ENCODE data around the gene GRIN2C.
"Not testable (repeated sequence)": the region's sequence is repeated elsewhere in the genome, so short reads cannot be mapped to it uniquely, and the experiment has no call there.

Gene GRIN2C

GRCh38 chr17:74859459-74860228 is at the start of gene GRIN2C:
Gene GRIN2C (minus strand): TSS chr17:74859885. CDS start chr17:74855092, 4,793 bp downstream.
- no peak for TF ChIP-seq ZNF274 (IDR thresholded peaks at IDR 0.05; ENCODE audit: low read depth, low read length)
- no peak within 1 kb of the TSS for H3K4me3 ChIP-seq (ENCODE audit: low read length)

GRCh38 chr17:74909097-74909496 is 49.4 kb upstream of the GRIN2C start:
- not testable (repeated sequence) for H3K4me3 ChIP-seq (ENCODE audit: low read length)

GRCh38 chr17:74907012-74907411 is 47.3 kb upstream of the GRIN2C start:
- H3K4me3 ChIP-seq (ENCODE audit: low read length): no peak overlapping the region
- no peak for TF ChIP-seq ZNF274 (IDR thresholded peaks at IDR 0.05; ENCODE audit: low read depth, low read length)

- H3K4me3 ChIP-seq (ENCODE audit: low read length): not testable (repeated sequence)
These were observed 46.6 kb upstream of the GRIN2C start for GRCh38 chr17:74906214-74906793.

- no peak for TF ChIP-seq ZNF274 (IDR thresholded peaks at IDR 0.05; ENCODE audit: low read depth, low read length)
- no peak overlapping the region for H3K4me3 ChIP-seq (ENCODE audit: low read length)
These were observed 45.2 kb upstream of the GRIN2C start for GRCh38 chr17:74904687-74905409.

- no peak overlapping the region for H3K4me3 ChIP-seq (ENCODE audit: low read length)
- no peak for TF ChIP-seq ZNF274 (IDR thresholded peaks at IDR 0.05; ENCODE audit: low read depth, low read length)
These were observed 44.0 kb upstream of the GRIN2C start for GRCh38 chr17:74903671-74904070.

- H3K4me3 ChIP-seq (ENCODE audit: low read length): no peak overlapping the region
- no peak for TF ChIP-seq ZNF274 (IDR thresholded peaks at IDR 0.05; ENCODE audit: low read depth, low read length)
These were observed 43.3 kb upstream of the GRIN2C start for GRCh38 chr17:74903034-74903433.

- H3K4me3 ChIP-seq (ENCODE audit: low read length): no peak overlapping the region
- TF ChIP-seq ZNF274 (IDR thresholded peaks at IDR 0.05; ENCODE audit: low read depth, low read length): no peak
These were observed 41.9 kb upstream of the GRIN2C start for GRCh38 chr17:74901353-74902135.

GRCh38 chr17:74900208-74900607 is 40.5 kb upstream of the GRIN2C start:
- no peak for TF ChIP-seq ZNF274 (IDR thresholded peaks at IDR 0.05; ENCODE audit: low read depth, low read length)
- H3K4me3 ChIP-seq (ENCODE audit: low read length): no peak overlapping the region

- TF ChIP-seq ZNF274 (IDR thresholded peaks at IDR 0.05; ENCODE audit: low read depth, low read length): no peak
- no peak overlapping the region for H3K4me3 ChIP-seq (ENCODE audit: low read length)
These were observed 38.8 kb upstream of the GRIN2C start for GRCh38 chr17:74898376-74898946.

- TF ChIP-seq ZNF274 (IDR thresholded peaks at IDR 0.05; ENCODE audit: low read depth, low read length): no peak
- H3K4me3 ChIP-seq (ENCODE audit: low read length): no peak overlapping the region
These were observed 34.4 kb upstream of the GRIN2C start for GRCh38 chr17:74893936-74894671.

- no peak for TF ChIP-seq ZNF274 (IDR thresholded peaks at IDR 0.05; ENCODE audit: low read depth, low read length)
These were observed 33.6 kb upstream of the GRIN2C start, which contains the start of gene FADS6 for GRCh38 chr17:74892974-74893911. Gene FADS6 (minus strand): TSS chr17:74893633. CDS start chr17:74893595, 38 bp downstream.

More at GRCh38 chr17:74892974-74893911, 33.6 kb upstream of the GRIN2C start, which contains the start of gene FADS6:
- no peak within 1 kb of the TSS for H3K4me3 ChIP-seq (ENCODE audit: low read length)
